Vagina (tissue), 2 donors: Measurements from ENCODE around the gene FCHO2. TPM values are rescaled to one million over a fixed set of nuclear protein-coding genes. Genes with fewer than 3 reads are reported as not detected.

Experiments used
- DNase-seq, 2 donors: peaks; one replicate each; pipeline ENCODE4 v3.0.0-alpha.2; 2017; ENCODE audit errors: extremely low spot score in 2 of 2
- H3K27ac ChIP-seq: fragments of 200-600 bp; sonication (generic); one replicate; pipeline ENCODE4 v1.5.1; 2019
- H3K27me3 ChIP-seq: fragments of 200-600 bp; sonication (generic); one replicate; pipeline ENCODE4 v1.5.1; 2019
- H3K36me3 ChIP-seq, 2 donors: fragments of 200-600 bp; sonication (generic); one replicate each; pipeline ENCODE4 v1.5.1; 2017 to 2019
- H3K4me1 ChIP-seq: fragments of 200-600 bp; sonication (generic); one replicate; pipeline ENCODE4 v1.5.1; 2019
- H3K4me3 ChIP-seq, 2 donors: fragments of 200-600 bp; sonication (generic); 1 replicate in 1 of 2; 2 replicates in 1 of 2; pipeline ENCODE4 v1.5.1; 2016 to 2019
- H3K9me3 ChIP-seq: fragments of 200-600 bp; sonication (generic); one replicate; pipeline ENCODE4 v1.5.1; 2019
- POLR2A ChIP-seq, 2 donors: fragments of 450-650 bp; IDR thresholded peaks; one replicate each; pipeline ENCODE4 v1.6.1; 2017; ENCODE audit warnings: antibody characterized with exemption in 2 of 2, mild to moderate bottlenecking in 2 of 2, moderate library complexity in 2 of 2
- POLR2AphosphoS5 ChIP-seq, 2 donors: sonication (generic); formaldehyde crosslinking; IDR thresholded peaks; one replicate each; pipeline ENCODE4 v1.9.0; 2017; ENCODE audit warnings: antibody characterized with exemption in 2 of 2, mild to moderate bottlenecking in 2 of 2, low read depth in 1 of 2; ENCODE audit not compliant: insufficient read depth in 1 of 2
- intact Hi-C: fragments of 100-400 bp; cut with DNase I; formaldehyde crosslinking; loops from one replicate; pipeline ENCODE4 v1.15.1; 2023
- total RNA-seq: library from RNA; depleted of rRNA; stranded (reverse); fragments of >200 nt; gene quantifications from one replicate; pipeline ENCODE4 v1.2.3, GENCODE V29; 2016
- TF ChIP-seq, protein P1 (sequence below), 3 experiments: fragments of 450-650 bp in 2 of 3; fragments of 200-600 bp in 1 of 3; sonication (generic) in 1 of 3; IDR thresholded peaks; one replicate each; pipeline ENCODE4 v1.5.1; 2017 to 2019; ENCODE audit warnings: antibody characterized with exemption in 3 of 3, mild to moderate bottlenecking in 2 of 3, moderate library complexity in 2 of 3

The FCHO2 gene
- total RNA-seq, 1 donor from 2014 or later, result 32.9 TPM

DNA sequence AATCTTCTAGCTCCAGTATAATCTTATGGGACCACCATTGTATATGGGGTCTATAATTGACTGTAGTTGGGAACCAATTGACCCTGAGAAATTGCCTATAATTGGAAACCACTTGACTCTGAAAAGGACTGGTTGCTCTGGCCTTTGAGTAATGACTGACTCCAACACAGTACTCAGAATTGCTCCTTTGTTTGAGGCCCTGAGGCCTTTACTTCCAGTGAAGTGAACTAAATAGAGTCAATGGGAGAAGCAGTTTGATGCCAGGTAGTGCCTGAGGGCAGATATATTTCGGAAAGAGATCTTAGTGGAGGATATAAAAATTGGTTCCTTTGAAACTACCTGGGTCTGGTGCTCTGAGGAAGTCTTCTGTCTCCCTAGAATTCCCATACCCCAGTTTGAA lies 148.5 kb downstream of the FCHO2 start:
- DNase-seq, result no peak
- TF ChIP-seq, protein P1, sequence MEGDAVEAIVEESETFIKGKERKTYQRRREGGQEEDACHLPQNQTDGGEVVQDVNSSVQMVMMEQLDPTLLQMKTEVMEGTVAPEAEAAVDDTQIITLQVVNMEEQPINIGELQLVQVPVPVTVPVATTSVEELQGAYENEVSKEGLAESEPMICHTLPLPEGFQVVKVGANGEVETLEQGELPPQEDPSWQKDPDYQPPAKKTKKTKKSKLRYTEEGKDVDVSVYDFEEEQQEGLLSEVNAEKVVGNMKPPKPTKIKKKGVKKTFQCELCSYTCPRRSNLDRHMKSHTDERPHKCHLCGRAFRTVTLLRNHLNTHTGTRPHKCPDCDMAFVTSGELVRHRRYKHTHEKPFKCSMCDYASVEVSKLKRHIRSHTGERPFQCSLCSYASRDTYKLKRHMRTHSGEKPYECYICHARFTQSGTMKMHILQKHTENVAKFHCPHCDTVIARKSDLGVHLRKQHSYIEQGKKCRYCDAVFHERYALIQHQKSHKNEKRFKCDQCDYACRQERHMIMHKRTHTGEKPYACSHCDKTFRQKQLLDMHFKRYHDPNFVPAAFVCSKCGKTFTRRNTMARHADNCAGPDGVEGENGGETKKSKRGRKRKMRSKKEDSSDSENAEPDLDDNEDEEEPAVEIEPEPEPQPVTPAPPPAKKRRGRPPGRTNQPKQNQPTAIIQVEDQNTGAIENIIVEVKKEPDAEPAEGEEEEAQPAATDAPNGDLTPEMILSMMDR (IDR thresholded peaks at IDR 0.05), result no peak
- TF ChIP-seq POLR2AphosphoS5 (IDR thresholded peaks at IDR 0.05; ENCODE audit: insufficient read depth in 1 of 2, low read depth in 1 of 2) (no peak), POLR2A (IDR thresholded peaks at IDR 0.05) (no peak)
- Histone ChIP-seq H3K9me3 (no peaks in the 10 kb centered on the region), H3K27me3 (no peaks in the 10 kb centered on the region), H3K36me3 (no peaks in the 10 kb centered on the region), H3K27ac (no peak overlapping the region), H3K4me1 (no peaks in the 10 kb centered on the region), H3K4me3 (no peak overlapping the region)
- intact Hi-C loops, result no loop called here

- no peaks in the 10 kb centered on the region for H3K9me3 ChIP-seq
- no peaks in the 10 kb centered on the region for H3K27me3 ChIP-seq
- no peaks in the 10 kb centered on the region for H3K4me1 ChIP-seq
- H3K27ac ChIP-seq, result no peak overlapping the region
- no peak for TF ChIP-seq POLR2AphosphoS5 (IDR thresholded peaks at IDR 0.05; ENCODE audit: insufficient read depth in 1 of 2, low read depth in 1 of 2)
- TF ChIP-seq, protein P1 (IDR thresholded peaks at IDR 0.05), result no peak
- TF ChIP-seq POLR2A (IDR thresholded peaks at IDR 0.05), result no peak
- H3K4me3 ChIP-seq, result no peak overlapping the region
- no peak for DNase-seq
- no peaks in the 10 kb centered on the region for H3K36me3 ChIP-seq
- intact Hi-C loops, result no loop called here
These were observed 150.5 kb downstream of the FCHO2 start for GRCh38 chr5:73106335-73106734.

DNA sequence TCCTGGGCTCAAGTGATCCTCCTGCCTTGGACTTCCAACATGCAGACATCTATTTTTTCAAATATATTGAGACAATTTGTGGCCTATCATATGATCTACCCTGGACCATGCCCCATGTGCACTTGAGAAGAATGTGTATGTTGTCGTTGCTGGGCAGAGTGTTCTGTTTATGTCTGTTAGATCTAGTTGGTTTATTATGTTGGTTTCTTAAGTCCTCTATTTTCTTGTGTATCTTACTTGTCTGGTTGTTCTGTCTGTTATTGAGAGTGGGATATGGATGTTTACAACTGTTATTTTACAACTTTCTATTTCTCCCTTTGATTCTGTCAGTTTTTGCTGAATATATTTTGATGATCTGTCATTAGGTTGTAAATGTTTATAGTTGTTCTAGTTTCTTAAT lies 154.3 kb downstream of the FCHO2 start:
- Histone ChIP-seq H3K27me3 (no peaks in the 10 kb centered on the region), H3K4me3 (no peak overlapping the region), H3K9me3 (no peaks in the 10 kb centered on the region), H3K36me3 (no peaks in the 10 kb centered on the region), H3K27ac (no peak overlapping the region), H3K4me1 (no peaks in the 10 kb centered on the region)
- TF ChIP-seq POLR2AphosphoS5 (IDR thresholded peaks at IDR 0.05; ENCODE audit: insufficient read depth in 1 of 2, low read depth in 1 of 2) (no peak), POLR2A (IDR thresholded peaks at IDR 0.05) (no peak)
- TF ChIP-seq, protein P1 (IDR thresholded peaks at IDR 0.05), result no peak
- intact Hi-C loops, result no loop called here
- DNase-seq, result no peak

- TF ChIP-seq, protein P1 (IDR thresholded peaks at IDR 0.05), result no peak
- no peak for TF ChIP-seq POLR2AphosphoS5 (IDR thresholded peaks at IDR 0.05; ENCODE audit: insufficient read depth in 1 of 2, low read depth in 1 of 2)
- TF ChIP-seq POLR2A (IDR thresholded peaks at IDR 0.05), result no peak
- no peaks in the 10 kb centered on the region for H3K4me1 ChIP-seq
- no peaks in the 10 kb centered on the region for H3K9me3 ChIP-seq
- no peaks in the 10 kb centered on the region for H3K27me3 ChIP-seq
- H3K27ac ChIP-seq, result no peak overlapping the region
- DNase-seq, result no peak
- no peak overlapping the region for H3K4me3 ChIP-seq
- intact Hi-C loops, result no loop called here
- no peaks in the 10 kb centered on the region for H3K36me3 ChIP-seq
These were observed 155.7 kb downstream of the FCHO2 start for GRCh38 chr5:73111536-73111935.

GRCh38 chr5:73112359-73112758 lies 156.5 kb downstream of the FCHO2 start:
- Histone ChIP-seq H3K27me3 (no peaks in the 10 kb centered on the region), H3K4me1 (no peaks in the 10 kb centered on the region), H3K27ac (no peak overlapping the region), H3K9me3 (no peaks in the 10 kb centered on the region), H3K36me3 (no peaks in the 10 kb centered on the region), H3K4me3 (no peak overlapping the region)
- no peak for TF ChIP-seq POLR2AphosphoS5 (IDR thresholded peaks at IDR 0.05; ENCODE audit: insufficient read depth in 1 of 2, low read depth in 1 of 2)
- TF ChIP-seq, protein P1 (IDR thresholded peaks at IDR 0.05), result no peak
- no peak for TF ChIP-seq POLR2A (IDR thresholded peaks at IDR 0.05)
- DNase-seq, result no peak
- intact Hi-C loops, result no loop called here
